ENCODE data around the gene TWIST2.

Gene TWIST2

GRCh38 chr2:238900511-238900910, 52.6 kb downstream of the TWIST2 start:
- no peak for DNase-seq (ENCODE audit: low read depth)
- TF ChIP-seq CTCF (IDR thresholded peaks at IDR 0.05; ENCODE audit: insufficient read depth, low read depth, low read length, missing control alignments) = no peak
- H3K4me3 ChIP-seq (ENCODE audit: low read depth, low read length) = no peak overlapping the region

- H3K4me3 ChIP-seq (ENCODE audit: low read depth, low read length) = no peak overlapping the region
- TF ChIP-seq CTCF (IDR thresholded peaks at IDR 0.05; ENCODE audit: insufficient read depth, low read depth, low read length, missing control alignments) = no peak
- DNase-seq (ENCODE audit: low read depth) = no peak
Measured at GRCh38 chr2:238901461-238902057, 53.7 kb downstream of the TWIST2 start.

DNA sequence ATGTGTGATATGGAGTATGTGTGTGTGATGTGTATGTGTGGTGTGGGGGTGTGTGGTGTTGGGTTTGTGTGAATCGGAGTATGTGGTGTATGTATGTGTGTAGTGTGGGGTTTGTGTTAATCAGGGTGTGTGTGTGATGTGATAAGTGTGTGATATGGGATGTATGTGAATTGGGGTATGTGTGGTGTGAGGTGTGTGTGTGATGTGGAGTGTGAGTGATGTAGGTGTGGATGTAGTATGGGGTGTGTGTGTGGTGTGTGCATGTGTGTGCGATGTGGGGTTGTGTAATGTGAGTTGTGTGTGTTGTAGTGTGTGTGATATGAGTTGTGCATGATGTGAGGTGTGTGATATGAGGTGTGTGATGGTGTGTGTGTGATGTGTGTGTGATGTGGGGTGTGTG, 54.4 kb downstream of the TWIST2 start:
- no peak for TF ChIP-seq CTCF (IDR thresholded peaks at IDR 0.05; ENCODE audit: insufficient read depth, low read depth, low read length, missing control alignments)
- DNase-seq (ENCODE audit: low read depth) = no peak
- H3K4me3 ChIP-seq (ENCODE audit: low read depth, low read length) = no peak overlapping the region

DNA sequence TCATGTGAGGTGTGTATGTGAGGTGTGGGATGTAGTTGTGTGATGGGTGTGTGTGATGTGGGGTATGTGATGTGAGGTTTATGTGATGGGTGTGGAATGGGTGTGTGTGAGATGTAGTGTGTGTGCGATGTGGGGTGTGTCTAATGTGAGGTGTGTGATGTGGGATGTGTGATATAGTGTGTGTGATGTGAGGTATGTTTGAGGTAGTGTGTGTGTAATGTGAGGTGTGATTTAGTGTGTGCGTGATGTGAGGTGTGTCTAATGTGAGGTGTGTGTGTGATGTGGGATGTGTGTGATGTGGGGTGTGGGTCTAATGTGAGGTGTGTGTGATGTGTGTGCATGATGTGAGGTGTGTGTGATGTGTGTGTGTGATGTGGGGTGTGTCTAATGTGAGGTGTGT, 55.3 kb downstream of the TWIST2 start:
- no peak for DNase-seq (ENCODE audit: low read depth)
- TF ChIP-seq CTCF (IDR thresholded peaks at IDR 0.05; ENCODE audit: insufficient read depth, low read depth, low read length, missing control alignments) = no peak
- H3K4me3 ChIP-seq (ENCODE audit: low read depth, low read length) = no peak overlapping the region

- TF ChIP-seq CTCF (IDR thresholded peaks at IDR 0.05; ENCODE audit: insufficient read depth, low read depth, low read length, missing control alignments) = no peak
- no peak overlapping the region for H3K4me3 ChIP-seq (ENCODE audit: low read depth, low read length)
- DNase-seq (ENCODE audit: low read depth) = no peak
Measured at GRCh38 chr2:238904177-238904576, 56.3 kb downstream of the TWIST2 start.

GRCh38 chr2:238904716-238905115, 56.8 kb downstream of the TWIST2 start:
- no peak for TF ChIP-seq CTCF (IDR thresholded peaks at IDR 0.05; ENCODE audit: insufficient read depth, low read depth, low read length, missing control alignments)
- DNase-seq (ENCODE audit: low read depth) = no peak
- H3K4me3 ChIP-seq (ENCODE audit: low read depth, low read length) = no peak overlapping the region

DNA sequence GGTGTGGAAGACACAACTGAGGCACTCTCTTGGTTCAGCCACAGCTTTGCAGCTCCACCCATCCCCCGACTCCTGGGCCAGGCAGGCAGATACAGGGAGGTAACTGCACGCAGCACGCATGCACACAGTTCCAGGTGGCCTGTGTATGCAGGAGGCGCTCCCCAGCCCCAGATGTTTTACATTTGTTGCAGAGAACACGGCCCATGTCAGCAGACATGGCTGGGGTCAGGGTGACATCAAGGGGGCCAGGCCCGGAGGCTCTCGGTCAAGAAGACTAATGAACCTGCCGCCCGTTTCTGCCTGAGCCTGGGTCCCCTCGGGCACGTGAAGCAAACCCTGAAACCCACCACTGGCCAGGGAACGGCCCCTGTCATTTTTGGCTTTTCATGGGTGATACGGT, 57.3 kb downstream of the TWIST2 start:
- no peak overlapping the region for H3K4me3 ChIP-seq (ENCODE audit: low read depth, low read length)
- DNase-seq (ENCODE audit: low read depth) = no peak
- no peak for TF ChIP-seq CTCF (IDR thresholded peaks at IDR 0.05; ENCODE audit: insufficient read depth, low read depth, low read length, missing control alignments)

Data from GM12865 (cell line).